Activated CD4-positive, alpha-beta T cell treated with anti-CD3 and anti-CD28 coated beads, Interleukin-2, Interleukin-4, amounts not matched to agents 100 ng/mL and 50 ng/mL, durations not matched to agents 16 hours and 8 hours (primary cell): ENCODE results near the gene SULT1A2.
"Not testable (repeated sequence)": the region's sequence is repeated elsewhere in the genome, so short reads cannot be mapped to it uniquely, and the experiment has no call there.

Experiments
- DNase-seq: peaks from one replicate; pipeline ENCODE4 v3.0.0-alpha.2; 2020; ENCODE audit warnings: low spot score

Gene SULT1A2

GRCh38 chr16:28591355-28591754 lies 5.5 kb downstream of the SULT1A2 start:
- DNase-seq, result no peak

DNA sequence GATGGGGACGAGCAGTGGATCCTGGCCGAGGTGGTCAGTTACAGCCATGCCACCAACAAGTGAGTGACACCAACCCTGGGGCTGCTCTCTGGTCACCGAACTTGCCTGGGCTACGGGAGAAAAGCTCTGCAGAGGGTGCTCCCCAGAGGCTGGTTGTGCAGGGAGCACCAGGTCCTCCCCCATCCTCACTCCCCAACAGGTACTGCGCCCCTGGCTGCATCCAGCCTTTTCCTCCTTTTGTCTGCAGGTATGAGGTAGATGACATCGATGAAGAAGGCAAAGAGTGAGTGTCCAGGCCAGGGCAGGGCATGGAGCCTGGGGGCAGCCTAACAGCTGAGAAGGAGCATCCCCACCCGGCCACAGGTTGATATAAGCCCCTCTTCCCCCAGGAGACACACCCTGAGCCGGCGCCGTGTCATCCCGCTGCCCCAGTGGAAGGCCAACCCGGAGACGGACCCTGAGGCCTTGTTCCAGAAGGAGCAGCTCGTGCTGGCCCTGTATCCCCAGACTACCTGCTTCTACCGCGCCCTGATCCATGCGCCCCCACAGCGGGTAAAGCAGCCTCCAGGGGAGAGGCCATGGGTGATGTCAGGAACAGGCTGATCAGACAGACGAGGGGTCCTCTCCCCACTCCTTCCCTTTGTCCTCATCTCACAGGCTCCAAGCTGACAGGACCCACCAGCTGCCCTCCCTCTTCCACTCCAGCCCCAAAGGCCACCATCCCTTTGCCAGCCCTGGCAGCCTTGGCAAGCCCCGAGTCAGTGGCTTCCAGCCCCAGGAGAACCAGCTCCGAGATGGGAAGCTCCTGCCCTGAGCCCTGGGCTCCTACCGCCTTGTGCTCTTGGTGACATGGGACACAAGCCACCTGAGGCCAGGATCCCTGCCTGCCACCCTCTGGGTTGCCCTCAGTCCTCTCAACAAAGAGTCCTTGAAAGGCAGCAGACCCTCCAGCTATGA lies 6.2 kb downstream of the SULT1A2 start:
- DNase-seq, result no peak

DNA sequence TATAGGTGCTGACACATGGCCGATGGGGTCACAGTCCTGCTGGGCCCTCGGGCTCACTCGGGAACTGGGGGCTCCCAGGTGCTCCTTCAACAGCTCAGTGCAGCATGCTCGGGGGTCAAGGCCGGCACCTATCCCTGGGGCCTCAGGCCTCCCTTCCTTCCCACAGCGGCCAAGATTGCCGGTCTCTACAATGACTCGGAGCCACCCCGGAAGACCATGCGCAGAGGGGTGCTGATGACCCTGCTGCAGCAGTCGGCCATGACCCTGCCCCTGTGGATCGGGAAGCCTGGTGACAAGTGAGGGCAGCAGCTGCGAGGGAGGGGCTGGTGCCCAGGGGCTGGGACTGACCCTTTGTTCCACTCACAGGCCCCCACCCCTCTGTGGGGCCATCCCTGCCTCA lies 6.9 kb downstream of the SULT1A2 start:
- no peak for DNase-seq

DNA sequence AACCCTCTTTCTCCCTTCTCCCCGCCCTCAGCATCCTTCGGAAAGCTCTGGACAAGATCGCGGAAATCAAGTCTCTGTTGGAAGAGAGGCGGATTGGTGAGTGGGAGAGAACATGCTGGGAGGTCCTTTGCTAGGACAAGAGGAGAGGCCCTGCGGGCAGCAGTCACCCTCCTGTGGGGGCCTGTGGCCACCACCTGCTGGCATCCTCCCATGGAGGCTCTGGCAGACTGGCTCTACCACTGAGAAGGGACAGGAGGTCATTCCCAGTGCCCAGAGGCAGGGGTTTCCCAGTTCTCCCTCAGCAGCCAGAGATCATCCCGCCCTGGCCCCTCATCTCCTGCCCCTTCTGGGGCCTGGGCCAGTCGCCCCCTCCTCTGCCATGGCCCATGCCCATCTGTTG lies 7.8 kb downstream of the SULT1A2 start:
- DNase-seq, result no peak

DNA sequence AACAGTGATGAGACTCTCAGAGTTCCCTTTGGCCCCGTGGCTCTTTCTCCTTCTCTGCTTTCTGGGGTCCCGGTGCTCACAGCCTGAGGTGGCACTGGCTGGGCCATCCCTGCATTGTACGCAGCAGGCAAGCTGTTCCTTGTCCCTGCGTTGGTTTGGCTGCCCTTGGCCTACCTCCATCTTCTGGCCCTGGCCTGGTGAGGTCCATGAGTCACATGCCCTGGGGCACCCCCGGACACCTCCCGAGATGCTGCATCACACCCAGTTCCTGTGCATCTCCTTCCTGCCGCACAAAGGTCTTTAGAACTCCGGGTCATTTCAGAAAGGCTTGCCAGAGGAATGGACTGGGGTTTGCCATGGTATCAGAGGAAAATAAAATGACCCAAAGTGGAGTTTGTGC lies 9.5 kb downstream of the SULT1A2 start:
- DNase-seq, result no peak

GRCh38 chr16:28586466-28586865 lies 10.4 kb downstream of the SULT1A2 start:
- DNase-seq, result no peak

GRCh38 chr16:28585674-28586073 lies 11.2 kb downstream of the SULT1A2 start:
- no peak for DNase-seq

GRCh38 chr16:28580726-28581315 lies 16.0 kb downstream of the SULT1A2 start:
- no peak for DNase-seq

DNA sequence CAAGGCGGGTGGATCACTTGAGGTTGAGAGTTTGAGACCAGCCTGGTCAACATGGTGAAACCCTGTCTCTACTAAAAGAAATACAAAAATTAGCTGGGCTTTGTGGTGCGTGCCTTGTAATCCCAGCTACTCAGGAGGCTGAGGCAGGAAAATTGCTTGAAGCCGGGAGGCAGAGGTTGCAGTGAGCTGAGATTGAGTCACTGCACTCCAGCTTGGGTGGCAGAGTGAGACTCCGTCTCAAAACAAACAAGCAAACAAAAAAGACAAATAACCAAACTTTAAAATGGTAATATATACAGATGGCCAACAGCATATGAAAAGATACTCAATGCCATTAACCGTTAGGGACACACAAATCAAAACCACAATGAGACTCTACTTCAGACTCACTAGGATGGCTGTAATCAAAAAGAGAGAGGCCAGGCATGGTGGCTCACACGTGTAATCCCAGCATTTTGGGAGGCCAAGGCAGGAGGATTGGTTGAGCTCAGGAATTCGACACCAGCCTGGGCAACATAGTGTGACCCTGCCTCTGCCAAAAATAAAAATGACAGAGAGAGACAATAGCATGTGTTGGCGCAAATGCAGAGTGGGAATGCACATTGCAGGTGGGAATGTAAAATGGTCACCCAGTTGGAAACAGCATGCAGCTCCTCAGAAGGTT lies 21.3 kb downstream of the SULT1A2 start:
- DNase-seq, result no peak

- DNase-seq, result no peak
Measured at GRCh38 chr16:28574925-28575324, 21.9 kb downstream of the SULT1A2 start.

- DNase-seq, result no peak
Measured at GRCh38 chr16:28573738-28574718, 22.8 kb downstream of the SULT1A2 start.

DNA sequence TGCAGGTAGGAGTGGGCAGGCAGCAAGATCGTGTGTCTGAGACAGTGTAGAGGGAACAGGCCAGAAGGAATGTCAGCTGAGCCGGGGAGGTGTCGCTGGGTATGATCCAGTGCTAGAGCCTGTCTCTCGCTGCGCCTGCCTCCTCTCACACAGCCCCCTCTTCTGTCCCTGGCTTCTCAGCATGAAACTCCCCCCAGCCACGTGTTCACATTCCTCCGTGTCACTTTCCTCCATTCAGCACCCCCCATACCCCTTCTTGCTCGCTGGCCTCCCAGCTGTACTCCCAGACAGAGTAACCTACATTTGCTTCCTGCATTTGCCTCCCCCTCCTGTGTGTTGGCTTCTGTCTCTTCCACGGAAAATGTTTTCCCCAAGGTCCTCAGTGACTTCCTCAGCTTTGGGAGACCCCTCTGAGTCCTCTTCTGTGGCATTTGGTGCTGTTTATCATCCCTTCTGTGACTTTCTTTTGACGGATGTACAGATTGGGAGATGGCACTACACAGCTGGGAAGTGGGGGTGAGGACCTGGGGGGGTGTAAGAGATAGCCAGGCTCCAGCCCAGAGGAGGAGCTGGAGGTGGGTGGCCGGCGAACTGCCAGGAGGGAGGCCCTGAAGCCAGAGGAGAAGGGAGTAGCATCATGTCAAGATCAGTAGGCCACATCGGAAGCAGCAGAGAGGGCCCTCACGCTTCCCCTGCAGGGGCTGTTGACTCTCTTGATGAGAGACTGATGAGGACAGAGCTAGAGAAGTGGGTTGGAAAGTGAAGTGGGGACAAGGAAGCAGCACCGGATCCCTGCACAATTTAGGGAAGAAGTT lies 23.9 kb downstream of the SULT1A2 start:
- DNase-seq, result no peak

GRCh38 chr16:28569968-28570752 lies 26.7 kb downstream of the SULT1A2 start:
- DNase-seq, result no peak

DNA sequence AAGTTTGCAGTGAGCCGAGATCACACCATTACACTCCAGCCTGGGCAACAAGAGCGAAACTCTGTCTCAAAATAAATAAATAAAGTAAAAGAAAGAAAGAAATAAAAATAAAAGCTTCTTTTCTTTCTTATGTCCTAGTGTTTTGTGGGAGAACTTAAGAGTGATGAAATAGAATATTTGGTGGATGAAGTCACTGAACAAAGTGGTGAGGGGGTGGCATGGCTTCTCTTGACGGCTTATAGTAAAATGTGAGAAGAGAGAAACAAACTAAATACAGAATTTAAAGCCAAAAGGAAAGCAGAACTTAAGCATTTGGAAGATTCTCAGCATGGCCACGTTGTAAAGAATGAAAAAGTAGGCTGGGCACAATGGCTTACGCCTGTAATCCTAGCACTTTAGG lies 27.8 kb downstream of the SULT1A2 start:
- DNase-seq, result no peak

- DNase-seq, result no peak
Measured at GRCh38 chr16:28567292-28567691, 29.6 kb downstream of the SULT1A2 start.

GRCh38 chr16:28566233-28566925 lies 30.5 kb downstream of the SULT1A2 start:
- not testable (repeated sequence) for DNase-seq

DNA sequence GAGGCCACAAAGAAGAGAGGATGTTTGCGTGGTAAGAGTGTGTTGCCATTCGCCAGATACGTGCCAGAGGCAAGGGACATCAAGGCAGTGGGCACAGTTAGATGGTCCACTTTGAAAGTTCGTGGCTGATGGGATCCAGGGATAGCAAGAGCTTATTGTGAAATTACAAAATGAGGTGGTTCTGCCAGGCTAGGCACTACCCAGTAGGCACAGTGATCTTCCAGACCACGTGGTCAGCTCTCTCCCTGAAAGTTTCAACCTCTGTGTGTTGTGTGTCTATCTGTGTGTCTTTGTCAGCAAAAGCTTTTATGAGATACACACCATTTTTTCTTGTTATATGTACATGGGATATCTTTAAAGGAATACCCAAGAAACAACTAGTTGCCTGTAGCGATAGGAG lies 33.6 kb downstream of the SULT1A2 start:
- no peak for DNase-seq

GRCh38 chr16:28562199-28562598 lies 34.7 kb downstream of the SULT1A2 start:
- no peak for DNase-seq

GRCh38 chr16:28561557-28562187 lies 35.2 kb downstream of the SULT1A2 start:
- DNase-seq, result no peak
